Measurements from ENCODE around the gene BARD1.
"Not testable (repeated sequence)": the region's sequence is repeated elsewhere in the genome, so short reads cannot be mapped to it uniquely, and the experiment has no call there.

BARD1 gene

DNA sequence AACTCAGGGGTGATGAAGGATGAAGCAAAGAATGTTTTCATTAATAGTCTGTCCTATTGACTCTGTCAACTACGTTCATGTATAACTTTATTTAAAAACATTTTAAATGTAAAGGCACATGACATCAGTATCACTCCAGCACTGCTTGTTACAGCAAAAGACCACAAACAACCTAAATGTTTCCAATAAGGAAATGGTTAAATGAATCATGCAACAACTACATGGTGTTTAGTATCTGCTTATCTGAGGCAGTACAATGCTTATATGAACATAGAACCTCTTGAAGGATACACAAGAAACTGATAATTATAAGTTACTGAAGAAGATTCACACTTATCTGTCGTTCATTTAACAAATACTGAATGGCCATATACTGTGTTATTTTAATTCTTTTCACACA lies 8.4 kb downstream of the BARD1 start:
- Histone ChIP-seq H3K4me1 (peaks cover 34% of the 10 kb centered on the region), H3K27me3 (ENCODE audit: low read depth) (no peaks in the 10 kb centered on the region), H3K36me3 (replicated peaks) (peaks cover 13% of the 10 kb centered on the region; the same call in 1 of the 2 replicates), H3K9me3 (no peaks in the 10 kb centered on the region), H3K4me3 (no peak overlapping the region)
- no peak for DNase-seq (ENCODE audit: low spot score in 2 of 2)
- in situ Hi-C loops (cut with MboI; ENCODE audit: low sequenced_read_pairs), result no loop called here

DNA sequence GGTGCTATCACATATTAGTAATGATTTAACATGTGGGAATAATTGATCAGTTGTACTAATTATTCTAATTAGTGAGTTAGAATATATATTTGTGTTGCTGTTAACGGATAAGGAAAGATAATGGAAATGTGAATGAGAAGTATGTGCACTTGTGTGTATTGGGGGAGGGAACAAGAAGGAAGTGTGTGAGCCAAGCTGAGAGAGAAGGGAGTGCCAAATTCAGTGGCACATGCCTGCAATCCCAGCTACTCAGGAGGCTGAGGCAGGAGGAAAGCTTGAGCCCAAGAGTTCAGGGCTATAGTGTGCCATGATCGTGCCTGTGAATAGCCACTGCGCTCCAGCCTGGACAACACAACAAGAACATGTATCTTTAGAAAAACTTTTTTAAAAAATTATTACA lies 9.3 kb downstream of the BARD1 start:
- Histone ChIP-seq H3K4me3 (no peak overlapping the region), H3K36me3 (replicated peaks) (peaks cover 14% of the 10 kb centered on the region; the same call in 1 of the 2 replicates), H3K9me3 (no peaks in the 10 kb centered on the region), H3K27me3 (ENCODE audit: low read depth) (no peaks in the 10 kb centered on the region), H3K4me1 (peaks cover 25% of the 10 kb centered on the region)
- in situ Hi-C loops (cut with MboI; ENCODE audit: low sequenced_read_pairs), result no loop called here
- no peak for DNase-seq (ENCODE audit: low spot score in 2 of 2)

DNA sequence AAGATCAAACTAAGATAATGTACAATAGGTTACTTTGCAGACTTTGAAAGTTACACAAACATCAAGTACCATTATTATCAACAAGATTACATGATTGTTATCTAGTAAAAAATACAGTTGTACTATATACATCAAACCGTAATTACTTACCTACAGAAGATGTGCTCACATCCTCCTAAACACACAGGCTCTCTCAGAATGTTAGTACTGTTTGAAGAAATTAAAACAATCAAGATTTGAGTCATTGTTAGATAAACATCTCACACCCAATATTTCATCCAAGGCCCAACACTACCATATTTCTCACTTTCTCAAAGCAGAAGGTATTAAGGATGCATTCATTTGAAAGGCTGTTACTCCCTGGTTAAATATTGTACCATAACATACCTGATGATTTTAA lies 12.6 kb downstream of the BARD1 start:
- Histone ChIP-seq H3K4me1 (peaks cover 6% of the 10 kb centered on the region), H3K9me3 (no peaks in the 10 kb centered on the region), H3K36me3 (replicated peaks) (peaks cover 26% of the 10 kb centered on the region), H3K4me3 (no peak overlapping the region), H3K27me3 (ENCODE audit: low read depth) (no peaks in the 10 kb centered on the region)
- in situ Hi-C loops (cut with MboI; ENCODE audit: low sequenced_read_pairs), result no loop called here
- DNase-seq (ENCODE audit: low spot score in 2 of 2), result no peak

DNA sequence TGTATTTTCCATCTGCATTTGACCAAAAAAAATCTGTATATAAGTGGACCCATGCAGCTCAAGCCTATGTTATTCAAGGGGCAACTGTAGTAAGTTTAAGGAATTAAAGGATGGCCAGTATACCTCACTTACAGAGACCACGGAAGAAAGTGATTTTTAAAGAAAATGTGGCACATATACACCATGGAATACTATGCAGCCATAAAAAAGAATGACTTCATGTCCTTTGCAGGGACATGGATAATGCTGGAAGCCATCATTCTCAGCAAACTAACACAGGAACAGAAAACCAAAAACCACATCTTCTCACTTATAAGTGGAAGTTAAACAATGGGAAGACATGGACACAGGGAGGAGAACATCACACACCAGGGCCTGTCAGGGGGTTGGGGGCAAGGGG lies 26.3 kb downstream of the BARD1 start:
- H3K36me3 ChIP-seq (replicated peaks), result peaks cover 53% of the 10 kb centered on the region
- H3K4me3 ChIP-seq; H3K27me3 ChIP-seq (ENCODE audit: low read depth); DNase-seq (ENCODE audit: low spot score in 2 of 2); H3K4me1 ChIP-seq; H3K9me3 ChIP-seq; in situ Hi-C loops (cut with MboI; ENCODE audit: low sequenced_read_pairs): not testable (repeated sequence)

DNA sequence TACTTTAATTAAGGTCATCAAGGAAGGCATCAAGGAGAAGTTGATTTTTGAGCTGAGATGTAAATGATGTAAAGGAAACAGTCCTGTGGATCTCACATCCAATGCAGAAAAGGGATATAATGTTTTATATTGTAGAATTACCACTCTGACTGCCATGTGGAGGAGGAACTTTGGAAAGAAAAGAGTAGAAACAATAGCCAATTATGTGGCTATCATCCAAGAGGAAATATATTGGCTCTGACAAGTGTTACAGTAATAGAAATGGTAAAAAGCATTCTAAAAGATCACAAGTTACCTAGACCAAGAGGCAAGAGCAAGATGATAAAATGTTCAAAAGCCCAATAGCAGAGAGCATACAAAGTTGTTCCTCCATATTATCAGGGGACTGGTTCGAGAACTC lies 26.8 kb downstream of the BARD1 start:
- DNase-seq (ENCODE audit: low spot score in 2 of 2), result no peak
- no peak overlapping the region for H3K4me3 ChIP-seq
- H3K36me3 ChIP-seq (replicated peaks), result peaks cover 52% of the 10 kb centered on the region
- no peaks in the 10 kb centered on the region for H3K4me1 ChIP-seq
- in situ Hi-C loops (cut with MboI; ENCODE audit: low sequenced_read_pairs), result no loop called here
- no peaks in the 10 kb centered on the region; the same call in 1 of the 2 replicates for H3K9me3 ChIP-seq
- no peaks in the 10 kb centered on the region for H3K27me3 ChIP-seq (ENCODE audit: low read depth)

DNA sequence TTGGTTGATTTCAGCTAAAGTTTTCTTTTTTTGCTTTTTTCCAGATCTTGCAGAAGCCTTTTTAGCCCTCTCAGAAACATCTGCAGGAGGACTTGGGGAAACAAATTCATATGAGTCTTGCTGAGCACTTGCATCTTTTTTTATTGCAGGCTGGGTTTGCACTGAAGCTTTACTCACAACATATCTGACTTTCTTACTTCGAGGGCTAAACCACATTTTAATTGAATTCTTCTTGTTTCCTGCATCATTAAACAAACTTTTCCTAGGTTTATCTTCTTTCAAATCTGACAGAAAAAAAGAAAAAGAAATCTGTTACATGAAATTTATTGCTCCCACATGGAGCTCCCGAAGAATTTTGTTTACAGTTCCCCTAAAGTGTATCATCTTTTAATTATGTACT lies 28.3 kb downstream of the BARD1 start:
- DNase-seq (ENCODE audit: low spot score in 2 of 2), result no peak
- Histone ChIP-seq H3K36me3 (replicated peaks) (peaks cover 53% of the 10 kb centered on the region), H3K4me1 (no peaks in the 10 kb centered on the region), H3K4me3 (no peak overlapping the region), H3K9me3 (no peaks in the 10 kb centered on the region; the same call in 1 of the 2 replicates), H3K27me3 (ENCODE audit: low read depth) (no peaks in the 10 kb centered on the region)
- in situ Hi-C loops (cut with MboI; ENCODE audit: low sequenced_read_pairs), result no loop called here

DNA sequence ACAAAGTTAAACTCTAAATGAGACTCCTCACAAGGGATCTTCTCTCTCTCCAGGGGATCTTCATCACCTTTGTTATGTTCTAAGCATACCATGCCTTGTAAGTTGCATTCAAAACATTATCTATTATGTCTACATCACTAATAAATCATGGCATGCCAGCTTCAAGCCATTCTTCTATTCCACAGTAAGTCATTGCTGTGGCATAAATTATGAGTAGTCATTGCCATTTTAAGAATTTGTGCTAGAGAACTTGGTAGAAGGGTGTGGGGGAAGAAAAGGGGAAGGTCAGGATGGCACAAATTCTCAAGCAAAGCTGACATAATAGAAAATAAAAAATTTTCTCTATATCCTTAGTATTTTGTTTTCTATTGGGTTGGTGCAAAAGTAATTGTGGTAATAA lies 33.5 kb downstream of the BARD1 start:
- no peaks in the 10 kb centered on the region for H3K27me3 ChIP-seq (ENCODE audit: low read depth)
- peaks cover 30% of the 10 kb centered on the region for H3K36me3 ChIP-seq (replicated peaks)
- in situ Hi-C loops (cut with MboI; ENCODE audit: low sequenced_read_pairs), result no loop called here
- DNase-seq (ENCODE audit: low spot score in 2 of 2), result no peak
- no peaks in the 10 kb centered on the region for H3K4me1 ChIP-seq
- no peaks in the 10 kb centered on the region; the same call in 1 of the 2 replicates for H3K9me3 ChIP-seq
- no peak overlapping the region for H3K4me3 ChIP-seq

DNA sequence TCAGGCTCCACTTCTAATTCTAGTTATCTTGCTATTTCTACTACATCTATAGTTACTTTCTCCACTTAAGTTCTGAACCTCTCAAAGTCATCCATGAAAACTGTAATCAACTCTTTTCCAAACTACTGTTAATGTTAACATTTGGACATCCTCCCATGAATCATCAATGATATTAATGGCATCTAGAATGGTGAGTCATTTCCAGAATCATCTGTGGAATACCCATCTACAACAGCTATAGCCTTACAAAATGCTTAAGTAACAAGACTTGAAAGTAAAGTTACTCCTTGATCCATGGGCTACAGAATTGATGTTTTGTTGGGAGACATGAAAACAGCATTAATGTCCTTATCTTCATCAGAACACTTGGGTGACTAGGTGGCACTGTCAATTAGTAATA lies 35.4 kb downstream of the BARD1 start:
- in situ Hi-C loops (cut with MboI; ENCODE audit: low sequenced_read_pairs), result no loop called here
- no peak for DNase-seq (ENCODE audit: low spot score in 2 of 2)
- peaks cover 16% of the 10 kb centered on the region for H3K36me3 ChIP-seq (replicated peaks)
- no peaks in the 10 kb centered on the region for H3K4me1 ChIP-seq
- no peaks in the 10 kb centered on the region for H3K27me3 ChIP-seq (ENCODE audit: low read depth)
- no peaks in the 10 kb centered on the region; the same call in 1 of the 2 replicates for H3K9me3 ChIP-seq
- H3K4me3 ChIP-seq, result no peak overlapping the region

DNA sequence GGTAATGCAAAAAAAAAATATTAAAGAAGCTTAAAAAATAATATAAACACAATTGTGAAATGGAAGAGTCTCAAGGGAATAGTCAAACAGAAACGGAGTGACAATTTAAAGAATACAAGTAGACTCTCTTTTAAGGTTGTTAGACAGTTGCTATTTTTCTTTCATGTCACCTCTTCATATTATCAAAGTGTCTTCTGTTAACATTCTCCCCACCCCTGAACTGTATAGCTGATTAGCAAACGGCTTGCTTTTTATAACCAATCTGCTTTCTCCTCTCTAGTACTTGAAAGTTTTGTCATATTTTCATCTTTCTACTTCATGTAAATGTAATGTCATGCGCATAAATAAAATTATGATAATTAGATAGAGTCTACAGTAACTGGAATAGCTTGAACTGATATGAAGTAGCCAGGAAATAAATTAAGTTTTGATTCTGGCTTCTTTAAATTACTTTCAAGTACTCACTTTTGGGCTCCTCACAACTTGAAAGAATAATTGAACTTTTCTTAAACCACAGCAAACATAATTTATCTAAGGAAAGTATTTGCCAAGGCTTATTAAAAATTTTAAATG lies 37.0 kb downstream of the BARD1 start:
- no peaks in the 10 kb centered on the region for H3K4me1 ChIP-seq
- no peak for DNase-seq (ENCODE audit: low spot score in 2 of 2)
- peaks cover 14% of the 10 kb centered on the region for H3K36me3 ChIP-seq (replicated peaks)
- H3K9me3 ChIP-seq, result no peaks in the 10 kb centered on the region; the same call in 1 of the 2 replicates
- H3K27me3 ChIP-seq (ENCODE audit: low read depth), result no peaks in the 10 kb centered on the region
- in situ Hi-C loops (cut with MboI; ENCODE audit: low sequenced_read_pairs), result no loop called here
- H3K4me3 ChIP-seq, result no peak overlapping the region

DNA sequence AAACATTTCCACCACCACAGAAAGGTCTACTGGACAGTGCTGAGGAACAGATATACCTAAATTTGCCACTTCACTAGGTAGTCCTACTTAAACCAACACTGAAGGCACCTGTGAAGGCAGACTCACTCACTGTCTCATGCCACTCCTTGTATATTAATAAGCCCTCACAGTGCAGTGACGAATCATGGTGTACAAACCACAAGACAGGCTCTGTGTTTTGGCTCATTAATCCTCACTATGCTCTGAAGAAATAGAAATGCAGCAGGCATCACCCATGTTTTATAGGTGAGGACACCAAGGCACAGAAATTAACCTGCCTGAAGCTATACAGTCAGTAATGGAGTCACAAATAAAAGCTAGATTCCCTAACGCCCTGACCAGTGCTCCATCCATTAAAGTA lies 44.3 kb downstream of the BARD1 start:
- Histone ChIP-seq H3K9me3 (no peaks in the 10 kb centered on the region), H3K4me1 (no peaks in the 10 kb centered on the region), H3K27me3 (ENCODE audit: low read depth) (no peaks in the 10 kb centered on the region), H3K4me3 (no peak overlapping the region), H3K36me3 (replicated peaks) (peaks cover 24% of the 10 kb centered on the region)
- no peak for DNase-seq (ENCODE audit: low spot score in 2 of 2)
- in situ Hi-C loops (cut with MboI; ENCODE audit: low sequenced_read_pairs), result no loop called here

DNA sequence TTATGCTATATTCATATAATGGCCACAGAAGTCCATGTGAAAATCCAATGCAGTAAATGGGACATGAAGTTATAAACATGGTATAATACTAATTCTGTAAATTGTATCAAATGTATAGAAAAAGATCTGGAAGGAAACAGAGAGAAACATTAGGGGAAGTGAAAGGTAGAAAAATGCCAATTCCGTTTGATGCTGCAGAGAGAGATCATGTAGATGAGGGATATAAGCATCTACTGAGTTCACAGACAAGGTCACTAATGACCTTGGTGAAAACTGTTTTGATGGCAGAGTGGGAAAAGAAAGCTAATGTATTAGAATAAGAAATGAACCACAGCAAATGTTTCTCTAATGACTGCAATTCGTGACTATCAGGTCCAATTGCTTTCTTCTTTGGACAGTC lies 56.0 kb downstream of the BARD1 start:
- no peak for DNase-seq (ENCODE audit: low spot score in 2 of 2)
- Histone ChIP-seq H3K27me3 (ENCODE audit: low read depth) (no peaks in the 10 kb centered on the region), H3K4me3 (no peak overlapping the region), H3K36me3 (replicated peaks) (peaks cover 45% of the 10 kb centered on the region), H3K9me3 (no peaks in the 10 kb centered on the region), H3K4me1 (no peaks in the 10 kb centered on the region)
- in situ Hi-C loops (cut with MboI; ENCODE audit: low sequenced_read_pairs), result no loop called here

DNA sequence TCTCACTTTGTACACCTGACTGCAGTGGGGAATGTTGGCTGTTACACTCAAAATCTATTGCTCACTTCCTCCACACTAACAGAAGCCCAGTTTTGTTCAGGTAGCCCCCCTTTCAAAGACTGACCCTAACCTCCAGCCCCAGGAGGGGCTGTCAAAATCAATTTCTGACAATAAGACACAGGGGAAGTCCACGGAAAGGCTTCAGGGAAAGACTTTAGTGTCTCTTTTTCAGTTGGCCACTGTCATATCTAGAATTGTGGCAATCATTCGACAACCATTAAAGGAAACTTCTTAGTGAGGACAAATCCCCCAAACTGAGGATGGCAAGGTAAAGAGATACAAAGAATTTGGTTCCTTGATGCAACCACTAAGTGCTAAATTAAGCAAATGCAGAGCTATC lies 59.0 kb downstream of the BARD1 start:
- H3K4me3 ChIP-seq, result no peak overlapping the region
- H3K9me3 ChIP-seq, result no peaks in the 10 kb centered on the region
- H3K4me1 ChIP-seq, result no peaks in the 10 kb centered on the region
- DNase-seq (ENCODE audit: low spot score in 2 of 2), result no peak
- no peaks in the 10 kb centered on the region for H3K27me3 ChIP-seq (ENCODE audit: low read depth)
- in situ Hi-C loops (cut with MboI; ENCODE audit: low sequenced_read_pairs), result no loop called here
- H3K36me3 ChIP-seq (replicated peaks), result peaks cover 27% of the 10 kb centered on the region

DNA sequence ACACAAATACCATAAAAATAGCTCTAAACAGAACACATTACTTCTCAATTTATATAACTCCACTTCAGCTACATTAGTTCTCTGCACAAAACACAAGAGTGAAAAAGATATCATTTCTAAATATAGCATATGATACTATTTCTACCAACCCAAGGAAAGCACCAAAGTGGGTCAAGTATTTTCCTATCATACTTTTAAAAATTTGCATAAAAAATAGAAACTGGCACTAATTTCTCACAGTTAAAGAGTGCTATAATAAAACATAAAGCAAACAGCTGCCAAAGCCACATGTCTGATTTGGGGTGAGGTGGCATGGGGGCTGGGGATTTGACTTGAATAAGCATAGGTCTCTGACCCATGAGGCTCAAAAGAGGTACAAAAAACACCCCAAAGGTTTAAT lies 61.5 kb downstream of the BARD1 start:
- no peaks in the 10 kb centered on the region for H3K27me3 ChIP-seq (ENCODE audit: low read depth)
- no peaks in the 10 kb centered on the region for H3K9me3 ChIP-seq
- H3K36me3 ChIP-seq (replicated peaks), result peaks cover 33% of the 10 kb centered on the region
- H3K4me1 ChIP-seq, result no peaks in the 10 kb centered on the region
- no peak overlapping the region for H3K4me3 ChIP-seq
- in situ Hi-C loops (cut with MboI; ENCODE audit: low sequenced_read_pairs), result no loop called here
- no peak for DNase-seq (ENCODE audit: low spot score in 2 of 2)

DNA sequence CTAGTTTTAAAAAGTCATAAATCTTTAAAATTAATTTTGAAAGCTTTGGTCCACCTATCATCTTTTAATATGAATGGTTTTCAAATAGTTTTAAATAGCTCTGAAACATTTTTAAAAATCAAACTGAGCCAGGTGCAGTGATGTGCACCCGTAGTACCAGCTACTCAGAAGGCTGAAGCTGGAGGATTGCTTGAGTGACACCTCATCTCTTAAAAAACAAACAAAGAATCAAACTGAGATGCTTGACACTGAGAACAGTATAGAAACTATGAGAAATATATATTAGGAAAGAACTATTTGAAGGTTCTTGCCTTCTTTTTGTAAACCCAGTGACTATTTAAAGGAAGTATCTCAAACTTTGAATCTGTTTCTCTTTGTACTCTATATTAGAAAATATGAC lies 67.4 kb downstream of the BARD1 start:
- in situ Hi-C loops (cut with MboI; ENCODE audit: low sequenced_read_pairs), result no loop called here
- H3K27me3 ChIP-seq (ENCODE audit: low read depth), result no peaks in the 10 kb centered on the region
- H3K4me1 ChIP-seq, result no peaks in the 10 kb centered on the region
- H3K36me3 ChIP-seq (replicated peaks), result peaks cover 16% of the 10 kb centered on the region
- no peak overlapping the region for H3K4me3 ChIP-seq
- no peak for DNase-seq (ENCODE audit: low spot score in 2 of 2)
- H3K9me3 ChIP-seq, result no peaks in the 10 kb centered on the region

DNA sequence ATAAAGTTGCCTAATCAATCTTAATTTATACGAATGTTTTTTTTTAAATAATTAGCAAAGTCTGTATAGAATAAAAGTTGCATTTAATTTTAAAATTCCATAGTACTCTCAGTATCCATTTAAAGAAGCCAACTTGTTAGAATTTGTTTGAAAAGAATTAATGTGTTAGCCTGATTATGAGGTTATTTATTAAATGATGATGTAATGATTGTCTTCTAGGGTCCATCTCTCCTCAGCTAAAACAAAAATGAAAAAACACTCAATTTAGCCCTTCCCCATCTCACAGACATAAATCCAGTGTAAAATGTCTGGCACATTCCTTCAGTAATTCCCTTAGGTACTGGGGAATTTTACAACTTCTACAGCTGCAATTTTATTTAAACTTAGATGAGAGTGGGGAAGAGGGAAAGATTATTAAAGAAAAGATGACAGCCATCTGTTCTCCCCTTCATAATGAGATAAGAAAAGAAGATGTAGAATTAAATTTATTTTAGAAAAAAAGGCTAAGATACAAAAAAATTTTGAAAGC lies 68.6 kb downstream of the BARD1 start:
- H3K9me3 ChIP-seq, result no peaks in the 10 kb centered on the region
- no peak overlapping the region for H3K4me3 ChIP-seq
- H3K27me3 ChIP-seq (ENCODE audit: low read depth), result no peaks in the 10 kb centered on the region
- H3K4me1 ChIP-seq, result no peaks in the 10 kb centered on the region
- H3K36me3 ChIP-seq (replicated peaks), result peaks cover 18% of the 10 kb centered on the region
- in situ Hi-C loops (cut with MboI; ENCODE audit: low sequenced_read_pairs), result no loop called here
- no peak for DNase-seq (ENCODE audit: low spot score in 2 of 2)

All from HAP-1 (cell line).